Right ventricle myocardium superior (tissue), 1 donor: ENCODE results near the gene PPP1R37. TPM values are rescaled to one million over a fixed set of nuclear protein-coding genes. Genes with fewer than 3 reads are reported as not detected.
A peak's percentile ranks its signal among the peaks of the same experiment; 100 is the strongest.
"Not testable (repeated sequence)": the region's sequence is repeated elsewhere in the genome, so short reads cannot be mapped to it uniquely, and the experiment has no call there.

ENCODE experiments used
- ATAC-seq: fragments of 200-7000 bp; cut with Tn5 transposase; one replicate; pipeline ENCODE4 v1.9.1; 2020; ENCODE audit warnings: mild to moderate bottlenecking; ENCODE audit not compliant: poor library complexity
- DNase-seq: peaks from one replicate; pipeline ENCODE4 v3.0.0-alpha.2; 2020
- intact Hi-C: fragments of 100-400 bp; cut with DNase I; formaldehyde crosslinking; loops from one replicate; pipeline ENCODE4 v1.11.2; 2022
- total RNA-seq: library from RNA; stranded (reverse); fragmentation: NEBNext Ultra II Directional; extraction: Animal tissue kit (Norgen Biotek cat#: 25700); gene quantifications from one replicate; pipeline ENCODE4 v1.2.1, GENCODE V29; 2021
- donor health status: DM: no; HTN: yes; CAD: no; lungs with severe emphysema.

Gene PPP1R37
- total RNA-seq, 1 donor from 2014 or later: 13.7 TPM

- DNase-seq (no peak), ATAC-seq (no peak)
- intact Hi-C loops: no loop called here
These were observed 11.8 kb downstream of the PPP1R37 start for GRCh38 chr19:45104658-45105349.

- intact Hi-C loops, DNase-seq, ATAC-seq: not testable (repeated sequence)
These were observed 13.4 kb downstream of the PPP1R37 start for GRCh38 chr19:45106363-45106762.

GRCh38 chr19:45107621-45108150, 14.7 kb downstream of the PPP1R37 start:
- ATAC-seq: no peak
- no peak for DNase-seq
- intact Hi-C loops: no loop called here

GRCh38 chr19:45110851-45111266, 17.9 kb downstream of the PPP1R37 start:
- DNase-seq: no peak
- ATAC-seq: peak; percentile 38
- intact Hi-C loops: no loop called here

GRCh38 chr19:45112111-45112827, 19.3 kb downstream of the PPP1R37 start:
- intact Hi-C loops: no loop called here
- ATAC-seq: no peak
- DNase-seq: no peak

GRCh38 chr19:45113628-45114027, 20.6 kb downstream of the PPP1R37 start:
- ATAC-seq (no peak), DNase-seq (no peak)
- intact Hi-C loops: no loop called here

- intact Hi-C loops: no loop called here
- DNase-seq (no peak), ATAC-seq (no peak)
These were observed 21.1 kb downstream of the PPP1R37 start for GRCh38 chr19:45114116-45114515.

GRCh38 chr19:45115809-45116615, 23.0 kb downstream of the PPP1R37 start:
- no peak for DNase-seq
- intact Hi-C loops: no loop called here
- no peak for ATAC-seq

- intact Hi-C loops: no loop called here
- no peak for ATAC-seq
These were observed 24.2 kb downstream of the PPP1R37 start for GRCh38 chr19:45117167-45117594.

GRCh38 chr19:45117671-45118070, 24.7 kb downstream of the PPP1R37 start:
- intact Hi-C loops: no loop called here
- DNase-seq: no peak
- no peak for ATAC-seq

More at GRCh38 chr19:45117167-45117594, 24.2 kb downstream of the PPP1R37 start:
- DNase-seq: no peak

- no peak for ATAC-seq
- DNase-seq: no peak
- intact Hi-C loops: no loop called here
These were observed 25.1 kb downstream of the PPP1R37 start for GRCh38 chr19:45118106-45118505.

GRCh38 chr19:45118591-45119355, 25.8 kb downstream of the PPP1R37 start:
- DNase-seq, ATAC-seq, intact Hi-C loops: not testable (repeated sequence)

GRCh38 chr19:45119582-45119981, 26.6 kb downstream of the PPP1R37 start:
- DNase-seq (no peak), ATAC-seq (no peak)
- intact Hi-C loops: no loop called here

- no peak for ATAC-seq
- no peak for DNase-seq
- intact Hi-C loops: no loop called here
These were observed 28.9 kb downstream of the PPP1R37 start for GRCh38 chr19:45121827-45122345.

GRCh38 chr19:45122832-45123231, 29.9 kb downstream of the PPP1R37 start:
- DNase-seq (no peak), ATAC-seq (no peak)
- intact Hi-C loops: no loop called here

GRCh38 chr19:45123440-45123850, 30.5 kb downstream of the PPP1R37 start:
- DNase-seq: no peak
- intact Hi-C loops: no loop called here
- no peak for ATAC-seq

GRCh38 chr19:45124021-45124420, 31.0 kb downstream of the PPP1R37 start:
- DNase-seq: no peak
- intact Hi-C loops: no loop called here
- ATAC-seq: no peak

GRCh38 chr19:45125360-45125759, 32.4 kb downstream of the PPP1R37 start:
- no peak for DNase-seq
- intact Hi-C loops: no loop called here
- no peak for ATAC-seq
